ENCODE data around the gene MAD1L1. TPM values are rescaled to one million over a fixed set of nuclear protein-coding genes. Genes with fewer than 3 reads are reported as not detected.

MAD1L1 gene
- total RNA-seq, 2 experiments from 2014 or later, result 58.3 to 65.3 TPM

- POLR2A ChIA-PET, result no interaction called here
Observed at GRCh38 chr7:2032030-2032875, 200.5 kb downstream of the MAD1L1 start.

GRCh38 chr7:2031451-2031845 is 201.3 kb downstream of the MAD1L1 start:
- Histone ChIP-seq H3K9me2 (ENCODE audit: insufficient read depth, low read length) (no peaks in the 10 kb centered on the region), H3K4me2 (ENCODE audit: low read length) (peak overlapping the region; percentile 54), H3K27ac (ENCODE audit: low read depth, low read length, poor library complexity, severe bottlenecking) (peak overlapping the region; percentile 43), H3K36me3 (ENCODE audit: insufficient read depth, low read length) (no peaks in the 10 kb centered on the region; the same call in 1 of the 2 replicates), H2AFZ (ENCODE audit: low read length) (no peak overlapping the region; the same call in 1 of the 2 replicates), H3K79me2 (ENCODE audit: insufficient read depth, low read depth, low read length) (no peaks in the 10 kb centered on the region), H3K9me3 (ENCODE audit: low read length) (peaks cover 13% of the 10 kb centered on the region; the same call in 1 of the 2 replicates), H3K4me3 (ENCODE audit: low read depth, low read length, poor library complexity, severe bottlenecking) (peak overlapping the region; percentile 0), H3K4me1 (ENCODE audit: insufficient read depth, low read length, poor library complexity, severe bottlenecking) (peaks cover 23% of the 10 kb centered on the region), H4K20me1 (ENCODE audit: insufficient read depth, low read length) (no peaks in the 10 kb centered on the region)
- no TSS peak for BruUV-seq (replicated peaks)
- intact Hi-C loops (cut with micrococcal nuclease; ENCODE audit: unreplicated experiment), result loop anchor here (5.0 kb wide), 1 partner anchor 49 kb away; no protein-coding TSS in a partner anchor
- TF ChIP-seq EZH2phosphoT487 (IDR thresholded peaks at IDR 0.05; ENCODE audit: borderline replicate concordance, low read depth, low read length) (no peak), CTCF (conservative IDR thresholded peaks at IDR 0.05; ENCODE audit: low read length) (no peak)
- DNase-seq (ENCODE audit: low spot score), result peak; percentile 62
- CTCF ChIA-PET (ENCODE audit: unreplicated experiment), result no interaction called here
- POLR2A ChIA-PET, result no interaction called here

More at GRCh38 chr7:2032030-2032875, 200.5 kb downstream of the MAD1L1 start:
- Histone ChIP-seq H3K9me2 (ENCODE audit: insufficient read depth, low read length) (no peaks in the 10 kb centered on the region), H3K4me3 (ENCODE audit: low read depth, low read length, poor library complexity, severe bottlenecking) (no peak overlapping the region), H3K27ac (ENCODE audit: low read depth, low read length, poor library complexity, severe bottlenecking) (peak overlapping the region; percentile 43), H2AFZ (ENCODE audit: low read length) (no peak overlapping the region), H4K20me1 (ENCODE audit: insufficient read depth, low read length) (no peaks in the 10 kb centered on the region), H3K9me3 (ENCODE audit: low read length) (peaks cover 5% of the 10 kb centered on the region; the same call in 1 of the 2 replicates), H3K36me3 (ENCODE audit: insufficient read depth, low read length) (no peaks in the 10 kb centered on the region; the same call in 1 of the 2 replicates), H3K4me1 (ENCODE audit: insufficient read depth, low read length, poor library complexity, severe bottlenecking) (peaks cover 26% of the 10 kb centered on the region), H3K79me2 (ENCODE audit: insufficient read depth, low read depth, low read length) (no peaks in the 10 kb centered on the region), H3K4me2 (ENCODE audit: low read length) (peak overlapping the region; percentile 54)
- BruUV-seq (replicated peaks), result no TSS peak
- TF ChIP-seq CTCF (conservative IDR thresholded peaks at IDR 0.05; ENCODE audit: low read length), result no peak
- TF ChIP-seq EZH2phosphoT487 (IDR thresholded peaks at IDR 0.05; ENCODE audit: borderline replicate concordance, low read depth, low read length), result no peak
- DNase-seq (ENCODE audit: low spot score), result no peak
- CTCF ChIA-PET (ENCODE audit: unreplicated experiment), result no interaction called here
- intact Hi-C loops (cut with micrococcal nuclease; ENCODE audit: unreplicated experiment), result loop anchor here (5.0 kb wide), 1 partner anchor 50 kb away; no protein-coding TSS in a partner anchor

All from OCI-LY7 (cell line).